Measurements from ENCODE around the gene NNT. TPM values are rescaled to one million over a fixed set of nuclear protein-coding genes. Genes with fewer than 3 reads are reported as not detected.

Gene NNT
- total RNA-seq, 1 donor from 2014 or later, result 190 TPM

DNA sequence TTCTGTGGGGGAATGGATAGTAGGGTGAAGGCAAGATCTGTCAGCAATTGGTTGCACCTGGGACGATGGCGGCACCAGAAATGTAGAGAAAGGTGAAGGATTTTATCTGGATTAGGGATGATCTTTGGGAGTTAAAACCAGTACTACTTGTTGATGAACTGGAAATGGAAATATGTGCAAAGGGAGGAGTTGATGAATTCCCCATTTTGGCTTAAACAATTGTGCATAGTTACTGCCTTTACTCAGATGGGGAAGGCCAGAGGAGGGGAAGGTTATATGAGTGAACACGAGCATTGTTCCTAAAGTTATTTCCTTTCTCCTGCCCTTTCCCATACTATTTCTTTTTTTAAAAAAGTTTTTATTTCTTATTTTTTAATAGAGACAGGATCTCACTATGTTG lies 19.1 kb downstream of the NNT start:
- DNase-seq (ENCODE audit: low read depth), result no peak

DNA sequence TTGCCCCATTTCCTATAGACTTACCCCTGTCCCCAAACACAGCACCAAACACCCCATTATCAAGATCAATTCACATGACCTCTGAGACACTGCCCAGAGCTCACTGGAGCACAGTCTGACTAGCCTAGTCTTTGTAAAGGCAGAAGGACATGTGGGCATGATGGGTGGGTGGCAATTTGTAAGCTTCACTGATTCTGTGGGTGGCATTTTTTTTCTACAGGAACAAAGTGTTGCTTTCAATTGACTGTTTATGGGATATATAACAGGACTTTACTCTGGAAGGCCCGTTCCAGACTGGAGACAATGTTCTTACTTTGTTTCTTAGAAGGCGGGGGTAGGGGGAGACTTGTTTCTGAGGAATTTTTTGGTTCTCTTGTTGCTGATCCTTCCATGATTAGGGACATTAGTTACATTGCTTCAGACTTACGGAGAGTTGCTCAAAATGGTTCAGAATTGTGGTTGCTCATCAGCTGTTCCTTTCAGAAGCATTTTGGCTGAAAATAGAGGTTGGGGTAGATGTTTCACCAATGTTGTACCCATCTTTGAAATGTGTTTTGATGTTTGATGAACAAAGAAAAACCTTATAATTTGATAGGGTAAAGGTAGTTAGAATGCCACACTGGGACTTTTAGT lies 20.2 kb downstream of the NNT start:
- DNase-seq (ENCODE audit: low read depth), result no peak

DNA sequence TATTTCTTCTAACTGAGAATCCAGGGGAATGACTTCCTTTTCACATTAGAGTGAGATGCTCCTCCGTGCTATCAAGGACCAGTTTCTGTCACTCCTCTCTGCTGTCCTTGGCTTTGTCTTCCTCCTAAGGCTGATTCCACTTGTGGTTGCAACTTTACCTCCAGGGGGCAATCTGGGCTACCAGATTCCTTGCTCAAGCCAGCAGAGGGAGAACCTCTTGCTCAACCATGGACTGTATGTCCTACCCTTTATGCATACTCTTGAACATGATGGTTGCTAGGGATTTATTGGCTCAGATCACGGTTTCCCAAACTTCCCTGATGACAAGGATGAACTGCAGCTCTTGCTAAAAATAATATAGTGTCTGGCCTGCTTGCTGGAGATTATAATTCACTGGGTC lies 24.0 kb downstream of the NNT start:
- peak; percentile 64 for DNase-seq (ENCODE audit: low read depth)

DNA sequence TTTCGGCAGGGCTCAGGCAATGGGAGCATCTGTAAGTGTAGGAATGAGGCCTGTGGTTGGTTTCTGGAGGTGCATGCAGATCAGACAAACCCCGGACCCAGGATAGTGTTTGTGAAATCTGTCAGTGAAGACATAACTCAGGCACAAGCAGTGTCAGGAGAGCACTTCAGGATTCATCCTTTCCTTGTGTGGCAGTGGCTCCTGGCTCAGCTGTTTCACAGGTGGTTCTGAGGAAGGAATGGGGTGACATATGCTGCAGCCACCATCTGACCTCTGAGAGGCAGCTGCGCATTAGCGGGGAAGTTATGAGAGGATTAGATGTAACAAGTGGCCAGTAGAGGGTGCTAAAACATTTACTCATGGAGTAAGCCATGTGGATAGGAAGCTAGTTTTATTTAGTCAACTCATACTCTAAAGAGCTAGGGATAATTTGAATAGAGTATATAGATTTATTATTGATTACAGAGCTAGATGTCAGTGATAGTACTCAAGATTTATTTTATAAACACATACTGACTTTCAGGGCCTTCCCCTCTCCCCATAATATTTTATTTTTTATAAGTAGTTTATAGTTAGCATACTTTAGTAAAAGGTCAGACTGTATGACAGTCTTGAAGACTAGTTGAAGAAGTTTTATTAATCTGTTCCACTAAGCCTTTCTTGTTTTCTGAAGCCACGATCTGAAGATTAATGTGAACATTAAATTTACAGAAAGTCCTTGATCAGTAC lies 28.4 kb downstream of the NNT start:
- DNase-seq (ENCODE audit: low read depth), result peak; percentile 97

DNA sequence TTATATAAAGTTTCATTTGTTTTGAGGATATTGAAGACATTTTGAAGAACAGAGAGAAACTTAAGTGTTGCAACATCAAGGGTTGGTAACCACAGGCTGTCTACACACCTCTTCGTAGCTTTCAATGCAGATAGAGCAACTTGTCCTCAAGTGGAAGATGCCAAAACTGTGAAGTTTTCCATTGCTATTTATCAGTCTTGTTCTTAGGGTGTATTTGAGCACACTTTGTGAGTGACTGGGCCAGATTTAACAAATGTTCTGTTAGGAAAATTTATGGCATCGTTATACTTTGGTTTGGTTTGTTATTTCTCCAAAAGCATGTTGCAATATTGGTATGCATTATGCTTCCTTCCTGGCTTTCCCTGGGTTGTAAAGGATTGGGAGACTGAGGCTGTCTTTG lies 31.6 kb downstream of the NNT start:
- no peak for DNase-seq (ENCODE audit: low read depth)

DNA sequence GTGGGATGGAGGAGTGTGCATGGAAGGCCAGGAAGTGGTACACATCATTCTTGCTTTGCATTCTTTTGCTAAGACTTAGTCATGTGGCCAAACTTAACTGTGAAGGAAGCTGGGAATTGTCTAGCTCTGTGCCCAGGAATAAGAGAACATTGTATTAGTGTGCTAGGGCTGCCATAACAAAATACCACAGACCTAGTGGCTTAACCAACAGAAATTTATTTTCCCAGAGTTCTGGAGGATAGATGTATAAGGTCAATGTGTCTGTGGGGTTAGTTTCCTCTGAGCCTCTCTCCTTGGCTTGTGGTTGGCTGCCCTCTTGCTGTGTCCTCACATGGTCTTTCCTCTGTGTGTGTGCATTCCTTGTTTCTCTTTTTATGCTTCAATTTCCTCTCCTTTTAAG lies 32.4 kb downstream of the NNT start:
- peak; percentile 31 for DNase-seq (ENCODE audit: low read depth)

DNA sequence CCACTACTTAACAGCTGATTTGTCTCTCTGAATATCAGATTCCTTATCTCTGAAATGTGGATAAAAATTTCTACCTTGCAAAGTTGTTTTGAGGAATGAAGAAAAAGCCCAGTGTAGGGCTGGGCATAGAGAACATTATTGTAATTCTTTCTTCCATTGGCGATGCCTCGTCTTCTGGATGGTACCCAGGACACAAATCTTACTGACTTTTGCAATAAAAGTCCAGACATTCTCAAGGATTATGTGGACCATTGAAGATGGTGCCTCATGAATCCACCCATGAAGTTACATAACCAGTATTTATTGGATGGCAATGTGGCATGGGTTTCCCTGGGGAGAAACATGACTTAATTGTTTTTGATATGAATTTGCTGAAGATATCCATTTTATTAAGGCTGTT lies 33.1 kb downstream of the NNT start:
- no peak for DNase-seq (ENCODE audit: low read depth)

DNA sequence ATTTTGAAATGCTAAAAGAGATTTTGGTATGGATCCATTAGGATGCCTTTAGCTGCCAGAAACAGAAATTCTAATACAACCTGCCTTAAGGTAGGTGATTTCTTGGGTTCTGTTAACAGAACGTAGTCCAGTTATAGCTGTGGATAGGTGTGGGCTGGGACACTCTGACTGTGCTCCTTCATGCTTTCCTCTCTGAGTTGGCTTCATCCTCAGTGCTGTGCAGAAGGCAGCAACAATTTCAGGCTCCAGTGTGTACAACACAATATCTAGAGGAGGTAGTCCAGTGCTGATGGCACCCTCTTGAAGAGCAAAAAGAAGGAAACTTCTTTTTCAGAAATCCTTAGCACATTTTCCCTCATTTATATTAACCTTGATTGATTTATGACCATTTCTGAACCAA lies 34.4 kb downstream of the NNT start:
- no peak for DNase-seq (ENCODE audit: low read depth)

DNA sequence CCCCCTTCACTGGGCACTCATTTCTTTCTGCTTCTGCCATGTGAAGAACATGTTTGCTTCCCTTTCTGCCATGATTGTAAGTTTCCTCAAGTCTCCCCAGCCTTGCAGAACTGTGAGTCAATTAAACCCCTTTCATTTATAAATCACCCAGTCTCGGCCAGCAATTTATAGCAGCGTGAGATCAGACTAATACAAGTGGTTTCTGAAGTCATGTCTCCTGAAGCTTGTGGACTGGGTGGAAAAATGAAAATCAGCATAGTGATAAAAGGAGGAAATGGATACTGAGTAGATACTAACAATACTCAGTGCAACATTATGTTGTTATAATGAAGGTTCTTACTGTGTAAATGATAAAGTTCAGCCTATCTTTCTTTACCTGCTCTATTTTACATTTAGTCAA lies 35.1 kb downstream of the NNT start:
- no peak for DNase-seq (ENCODE audit: low read depth)

DNA sequence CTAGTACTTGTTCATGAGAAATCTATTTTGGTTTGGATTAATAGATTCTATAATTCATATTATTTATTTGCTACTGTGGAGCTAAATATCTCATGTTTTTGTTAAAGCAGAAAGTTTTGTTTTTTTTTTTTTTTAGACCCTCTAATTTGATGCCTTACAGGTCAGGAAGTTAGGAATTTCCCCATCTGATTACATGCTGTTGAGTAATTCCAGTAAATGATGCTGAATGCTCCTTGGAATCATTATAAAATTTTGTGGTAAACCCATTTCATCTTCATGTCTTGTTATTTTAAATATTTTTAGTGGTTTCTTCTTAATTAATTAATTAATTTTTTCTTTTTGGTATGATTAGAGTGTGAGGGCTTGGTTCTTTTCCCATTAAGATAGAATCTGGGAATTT lies 35.6 kb downstream of the NNT start:
- no peak for DNase-seq (ENCODE audit: low read depth)

DNA sequence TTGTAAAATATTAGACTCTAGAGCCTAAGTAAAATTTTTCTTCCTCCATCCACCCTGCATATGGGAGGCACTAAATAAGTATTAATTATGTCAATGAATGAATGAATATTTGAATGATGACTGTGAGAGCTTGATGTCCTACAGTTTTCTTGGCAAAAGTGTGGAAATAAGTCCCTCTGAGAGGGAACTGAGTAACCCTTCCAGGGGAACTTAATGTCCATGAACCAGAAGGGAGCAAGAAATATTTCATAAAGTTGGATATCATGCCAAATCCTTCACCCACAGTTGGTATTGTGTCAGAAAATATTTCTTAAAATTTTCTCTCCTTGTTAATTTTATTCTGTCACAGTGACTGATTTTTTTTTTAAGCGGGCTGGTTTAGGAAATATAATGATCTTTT lies 36.6 kb downstream of the NNT start:
- DNase-seq (ENCODE audit: low read depth), result no peak

DNA sequence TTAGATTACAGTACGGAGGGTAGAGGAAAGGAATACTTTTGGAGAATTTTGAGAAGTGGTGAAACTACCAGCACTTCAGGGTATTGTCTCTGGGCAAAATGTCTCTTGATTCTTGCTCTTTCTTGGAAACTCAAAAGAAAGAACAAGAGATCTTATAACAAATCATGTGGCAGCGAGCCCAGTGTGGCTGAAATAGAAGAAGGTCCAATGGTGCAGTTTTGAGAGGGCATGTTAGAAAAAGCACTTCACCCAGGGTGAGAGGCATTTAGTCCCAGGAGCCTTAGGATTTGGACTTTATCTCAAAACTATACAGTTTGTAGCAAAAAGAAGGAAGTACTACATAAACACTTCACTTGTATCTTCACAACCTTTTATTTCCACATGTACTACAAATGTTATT lies 39.4 kb downstream of the NNT start:
- peak; percentile 47 for DNase-seq (ENCODE audit: low read depth)

DNA sequence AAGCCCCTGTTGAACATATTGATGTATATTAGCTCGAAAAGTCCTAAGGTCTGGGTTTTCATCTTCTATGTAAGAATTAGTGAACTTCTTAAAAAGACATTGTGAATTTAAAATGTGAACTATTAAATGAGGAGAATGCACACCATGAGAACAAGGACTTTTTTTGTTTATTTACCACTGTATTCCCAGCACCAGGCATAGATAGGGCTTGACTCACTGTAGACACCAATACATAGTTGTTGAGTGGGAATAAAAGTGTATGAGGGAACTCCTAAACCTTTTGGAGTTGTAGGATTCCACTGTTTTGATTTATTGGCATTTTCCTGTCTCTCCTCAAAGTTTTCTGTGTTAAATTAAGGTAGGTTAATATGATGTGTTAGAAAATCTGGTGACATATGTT lies 40.3 kb downstream of the NNT start:
- DNase-seq (ENCODE audit: low read depth), result no peak

DNA sequence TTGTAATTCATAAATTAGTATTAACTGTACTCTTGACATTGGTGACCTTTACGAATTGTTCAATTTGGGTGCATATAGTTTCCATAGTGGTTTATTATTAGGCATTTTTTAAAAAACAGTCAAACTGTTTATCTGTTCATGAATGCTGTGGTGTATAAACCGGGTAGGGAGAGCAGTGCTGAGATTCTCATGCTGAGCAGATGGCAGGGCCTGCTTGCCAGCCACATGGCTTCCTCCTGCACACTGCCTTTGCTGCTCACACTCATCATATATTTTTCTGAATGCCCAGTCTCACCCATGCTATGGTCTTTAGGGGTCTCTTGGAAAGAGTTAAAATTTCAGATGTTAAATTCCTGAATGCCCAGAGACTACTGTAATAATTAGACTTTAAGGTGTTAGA lies 40.8 kb downstream of the NNT start:
- no peak for DNase-seq (ENCODE audit: low read depth)

DNA sequence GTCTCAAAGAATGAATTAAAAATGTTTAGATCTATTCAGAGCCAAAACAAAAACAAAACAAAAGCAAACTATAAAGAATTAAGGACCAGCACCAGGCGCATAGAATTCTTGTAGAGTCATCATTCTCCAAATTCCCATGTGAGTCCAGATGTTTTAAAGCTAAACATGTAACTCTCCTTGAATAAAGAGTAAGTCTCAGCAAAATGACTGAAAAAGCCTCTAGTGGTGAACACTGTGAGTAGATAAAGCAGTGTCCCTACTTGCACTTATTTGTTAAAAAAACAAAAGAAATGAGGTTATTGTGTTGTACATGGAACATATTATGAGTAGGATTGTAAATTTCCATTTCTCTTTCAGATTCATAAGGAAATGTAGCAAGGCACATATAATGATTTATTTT lies 44.0 kb downstream of the NNT start:
- DNase-seq (ENCODE audit: low read depth), result no peak

DNA sequence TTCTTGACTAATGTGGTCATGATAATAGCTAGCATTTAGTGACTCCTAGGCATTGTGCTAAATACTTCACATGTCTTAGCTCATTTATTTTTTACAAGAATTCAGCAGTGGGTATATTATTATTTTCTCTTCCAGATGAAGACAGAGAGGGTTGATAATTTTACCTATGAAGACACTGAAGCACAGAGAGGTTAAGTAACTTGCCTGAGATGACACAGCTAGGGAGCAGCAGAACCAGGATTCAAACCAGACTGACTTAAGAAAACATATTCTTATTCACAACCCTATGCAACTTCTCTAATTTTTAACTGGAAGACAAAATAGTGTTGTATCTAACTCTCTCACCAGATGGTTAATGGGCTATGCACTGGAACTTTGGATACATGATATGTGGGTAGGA lies 44.8 kb downstream of the NNT start:
- no peak for DNase-seq (ENCODE audit: low read depth)

DNA sequence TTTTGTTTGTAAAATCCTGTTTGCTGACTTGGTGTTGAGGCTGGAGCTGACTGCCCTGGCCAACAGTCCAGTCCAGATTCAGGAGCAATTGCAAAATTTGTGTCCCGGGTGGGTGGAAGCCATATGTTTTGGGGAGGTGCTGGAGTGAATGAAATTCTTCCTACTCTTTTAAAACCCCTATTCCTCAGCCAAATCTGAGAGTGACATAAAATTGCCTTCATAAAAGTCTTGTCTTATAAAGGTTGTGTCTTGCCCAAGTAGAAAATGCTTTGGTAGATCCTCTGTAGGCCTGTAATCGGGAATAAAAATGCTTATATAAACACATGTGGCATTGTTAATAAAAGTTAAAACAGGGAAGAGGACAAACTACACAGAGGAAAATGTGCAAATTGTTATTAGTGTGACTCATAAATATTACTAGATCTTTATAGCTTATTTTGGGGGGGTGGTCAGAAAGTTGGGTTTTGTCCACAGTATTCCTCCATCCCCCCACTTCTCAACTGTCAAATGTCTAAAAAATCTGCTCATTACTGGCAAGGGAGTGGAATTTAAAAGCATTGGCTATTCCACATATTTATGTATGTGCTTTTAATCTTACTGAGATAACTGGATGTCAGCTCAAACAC lies 45.6 kb downstream of the NNT start:
- no peak for DNase-seq (ENCODE audit: low read depth)

DNA sequence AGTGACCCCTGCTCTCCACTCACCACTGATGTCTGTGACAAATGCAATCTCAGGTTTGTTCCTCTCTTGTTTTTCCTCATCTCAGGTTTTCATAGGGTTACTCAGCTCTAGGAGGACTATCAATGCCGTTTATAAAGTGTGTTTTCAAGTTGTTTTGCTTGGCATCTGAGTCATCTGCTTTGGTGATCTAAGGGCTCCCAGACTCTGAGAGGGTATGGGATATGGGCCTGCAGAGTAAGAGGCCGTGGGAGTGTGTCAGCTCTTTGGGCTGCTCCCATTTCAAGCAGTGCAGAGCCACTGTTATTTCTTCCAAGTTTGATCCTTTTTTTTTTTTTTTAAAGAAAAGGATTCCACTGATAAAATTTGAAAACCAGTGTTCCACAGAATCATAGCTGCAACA lies 46.3 kb downstream of the NNT start:
- peak; percentile 40 for DNase-seq (ENCODE audit: low read depth)

DNA sequence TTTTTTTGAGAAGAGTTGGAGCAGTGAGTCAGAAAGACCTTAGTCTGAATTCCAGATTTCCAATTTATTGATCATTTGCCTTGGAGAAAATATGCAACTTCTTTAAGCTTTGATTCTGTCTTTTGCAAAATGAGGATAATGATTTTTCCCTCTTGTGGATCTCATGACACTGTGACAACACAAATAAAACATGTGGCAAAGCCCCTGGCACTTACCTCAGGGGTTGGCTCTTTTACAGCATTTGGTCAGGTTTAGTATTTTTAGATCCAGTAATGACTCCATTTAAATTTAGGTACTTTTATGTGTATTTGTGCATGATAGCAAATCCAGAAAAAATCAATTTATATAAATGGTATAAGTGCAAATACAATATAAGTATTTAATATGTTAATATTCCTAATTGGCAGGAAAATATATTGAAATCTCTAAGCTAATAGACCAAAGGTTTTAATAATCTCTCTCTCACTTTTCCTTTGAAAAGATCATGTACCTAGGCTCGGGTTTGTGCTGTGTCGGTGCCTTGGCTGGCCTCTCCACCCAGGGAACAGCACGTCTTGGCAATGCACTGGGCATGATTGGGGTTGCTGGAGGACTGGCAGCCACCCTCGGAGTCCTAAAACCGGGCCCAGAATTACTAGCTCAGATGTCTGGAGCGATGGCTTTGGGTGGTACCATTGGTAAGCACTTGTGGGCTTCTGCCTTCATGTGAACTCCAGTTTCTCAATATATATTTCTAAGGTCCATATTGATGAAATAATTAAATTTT lies 49.7 kb downstream of the NNT start:
- DNase-seq (ENCODE audit: low read depth), result no peak

DNA sequence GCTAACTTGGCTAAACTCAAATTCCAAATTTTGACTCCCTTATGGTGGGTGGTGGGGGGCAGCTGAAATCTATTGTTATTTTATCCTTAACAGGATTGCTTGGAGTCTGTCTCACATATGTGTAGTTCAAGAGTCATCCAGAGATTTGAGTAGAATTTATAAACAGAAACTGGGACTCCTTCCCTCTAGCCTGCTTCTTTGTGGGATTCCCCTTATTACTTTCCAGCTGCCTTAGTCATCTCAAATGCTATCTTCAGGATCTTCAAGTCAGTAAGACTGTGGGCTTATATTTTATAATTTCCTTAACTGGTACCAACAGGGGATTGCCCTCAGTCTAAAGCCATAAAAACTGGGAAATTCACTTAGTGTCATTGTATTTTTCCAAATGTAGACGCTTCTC lies 55.5 kb downstream of the NNT start:
- DNase-seq (ENCODE audit: low read depth), result peak; percentile 55

DNA sequence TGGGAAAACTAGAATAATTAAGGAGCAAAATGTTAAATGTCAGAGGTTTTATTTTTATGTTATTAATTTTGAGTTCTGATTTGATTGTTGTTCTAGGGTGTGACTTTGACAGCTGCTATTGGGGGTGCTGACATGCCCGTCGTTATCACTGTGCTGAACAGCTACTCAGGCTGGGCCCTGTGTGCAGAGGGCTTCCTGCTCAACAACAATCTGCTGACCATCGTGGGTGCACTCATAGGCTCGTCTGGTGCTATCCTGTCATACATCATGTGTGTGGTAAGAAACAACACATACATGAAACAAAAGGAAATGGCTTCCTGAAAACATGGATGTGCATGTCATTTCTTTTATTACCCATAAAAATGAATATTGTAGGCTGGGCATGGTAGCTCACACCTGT lies 56.1 kb downstream of the NNT start:
- DNase-seq (ENCODE audit: low read depth), result no peak

DNA sequence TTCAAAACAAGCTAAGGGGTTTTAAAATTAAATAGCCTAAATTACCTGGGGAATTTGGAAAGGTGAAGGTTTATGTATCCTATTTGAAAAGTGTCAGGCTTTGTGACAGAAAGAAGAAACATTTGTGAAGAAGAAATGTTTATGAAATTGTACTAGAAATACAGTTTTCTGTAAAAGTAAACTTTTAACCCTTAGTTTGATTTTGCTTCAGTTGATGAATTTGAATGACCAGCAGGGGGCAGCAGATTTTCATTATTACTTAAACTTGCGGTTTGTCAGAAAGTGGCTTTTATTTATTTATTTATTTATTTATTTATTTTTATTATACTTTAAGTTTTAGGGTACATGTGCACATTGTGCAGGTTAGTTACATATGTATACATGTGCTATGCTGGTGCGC lies 58.1 kb downstream of the NNT start:
- peak; percentile 58 for DNase-seq (ENCODE audit: low read depth)
